ENCODE results near the gene LMO2. TPM values are rescaled to one million over a fixed set of nuclear protein-coding genes. Genes with fewer than 3 reads are reported as not detected.
"Not testable (repeated sequence)": the region's sequence is repeated elsewhere in the genome, so short reads cannot be mapped to it uniquely, and the experiment has no call there.

The LMO2 gene
- total RNA-seq, 1 donor from 2014 or later, result 8.5 TPM

GRCh38 chr11:33827206-33827605 is 64.7 kb downstream of the LMO2 start:
- no peak for DNase-seq (ENCODE audit: low read depth)

- no peak for DNase-seq (ENCODE audit: low read depth)
Observed at GRCh38 chr11:33825854-33826560, 65.9 kb downstream of the LMO2 start.

DNA sequence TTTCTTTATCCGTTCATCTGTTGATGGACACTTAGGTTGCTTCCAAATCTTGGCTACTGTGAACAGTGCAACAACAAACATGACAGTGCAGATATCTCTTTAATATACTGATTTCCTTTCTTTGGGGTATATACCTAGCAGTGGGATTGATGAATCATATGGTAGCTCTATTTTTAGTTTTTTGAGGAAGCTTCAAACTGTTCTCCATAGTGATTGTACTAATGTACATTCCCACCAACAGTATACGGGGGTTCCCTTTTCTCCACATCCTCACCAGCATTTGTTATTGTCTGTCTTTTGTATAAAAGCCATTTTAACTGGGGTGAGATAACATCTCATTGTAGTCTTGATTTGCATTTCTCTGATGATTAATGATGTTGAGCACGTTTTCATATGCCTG is 68.9 kb downstream of the LMO2 start:
- not testable (repeated sequence) for DNase-seq (ENCODE audit: low read depth)

GRCh38 chr11:33819278-33820035 is 72.4 kb downstream of the LMO2 start:
- DNase-seq (ENCODE audit: low read depth), result no peak

Other genes starting within 250 kb of the LMO2 start
- not detected in 2 replicates for gene C11orf91, start 191.2 kb downstream of the LMO2 start, total RNA-seq
- 434 and 480 TPM in 2 replicates for gene CD59, start 155.7 kb downstream of the LMO2 start, total RNA-seq
- gene FBXO3, start 117.6 kb downstream of the LMO2 start, total RNA-seq, result 29.1 and 35.6 TPM in 2 replicates
- gene CAPRIN1, start 159.7 kb upstream of the LMO2 start, total RNA-seq, result 177 and 195 TPM in 2 replicates
- 25.0 and 30.9 TPM in 2 replicates for gene NAT10, start 213.6 kb upstream of the LMO2 start, total RNA-seq